ENCODE results near the gene UCKL1.
"Not testable (repeated sequence)": the region's sequence is repeated elsewhere in the genome, so short reads cannot be mapped to it uniquely, and the experiment has no call there.

Gene UCKL1

DNA sequence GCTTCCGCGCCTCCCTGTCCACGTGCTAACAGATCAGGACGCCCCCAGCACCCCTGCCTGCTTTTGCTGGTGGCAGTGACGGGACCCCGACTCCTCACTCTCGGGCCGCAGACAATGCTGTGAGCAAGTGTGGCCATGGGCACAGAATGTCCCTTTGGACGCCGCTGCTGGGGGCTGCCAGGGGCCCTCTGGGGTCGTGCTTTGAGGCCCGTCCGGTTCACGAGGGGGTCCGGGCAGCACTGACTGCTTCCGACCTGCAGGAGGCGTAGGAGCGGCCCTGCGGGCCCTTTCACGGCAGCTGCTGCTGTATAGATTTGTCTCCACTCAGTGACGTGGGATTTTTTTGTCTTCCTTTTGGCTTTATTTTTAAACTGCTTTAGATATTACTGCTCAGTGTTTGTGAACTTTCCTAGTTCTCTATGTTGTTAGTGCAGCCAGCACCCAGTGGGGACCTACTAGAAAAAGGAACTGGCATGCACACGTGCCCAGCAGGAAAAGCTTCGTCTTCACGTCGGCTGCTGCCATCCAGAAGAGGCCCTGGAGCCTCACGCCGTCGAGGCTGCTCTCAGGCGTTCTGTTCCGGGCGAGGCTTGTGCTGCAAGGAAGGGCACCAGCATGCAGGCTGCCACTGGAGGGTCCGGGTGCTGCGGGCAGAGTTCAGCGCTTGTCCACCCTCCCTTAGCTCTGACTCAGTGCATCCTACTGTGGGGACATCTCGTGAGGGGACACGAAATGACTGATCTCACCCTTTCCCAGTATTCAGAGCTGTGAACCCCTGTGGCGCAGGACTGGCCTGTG lies 21.7 kb downstream of the UCKL1 start:
- Histone ChIP-seq H3K4me1 (ENCODE audit: control insufficient read depth, insufficient read depth, low read length) (no peaks in the 10 kb centered on the region), H3K27me3 (ENCODE audit: control insufficient read depth, insufficient read depth, low read length) (no peaks in the 10 kb centered on the region), H3K4me3 (ENCODE audit: low read depth, low read length) (no peak overlapping the region), H3K9me3 (ENCODE audit: control insufficient read depth, insufficient read depth, low read length) (no peaks in the 10 kb centered on the region), H3K36me3 (ENCODE audit: control insufficient read depth, insufficient read depth, low read length) (peaks cover 31% of the 10 kb centered on the region), H3K9ac (ENCODE audit: low read depth, low read length) (no peak overlapping the region)

DNA sequence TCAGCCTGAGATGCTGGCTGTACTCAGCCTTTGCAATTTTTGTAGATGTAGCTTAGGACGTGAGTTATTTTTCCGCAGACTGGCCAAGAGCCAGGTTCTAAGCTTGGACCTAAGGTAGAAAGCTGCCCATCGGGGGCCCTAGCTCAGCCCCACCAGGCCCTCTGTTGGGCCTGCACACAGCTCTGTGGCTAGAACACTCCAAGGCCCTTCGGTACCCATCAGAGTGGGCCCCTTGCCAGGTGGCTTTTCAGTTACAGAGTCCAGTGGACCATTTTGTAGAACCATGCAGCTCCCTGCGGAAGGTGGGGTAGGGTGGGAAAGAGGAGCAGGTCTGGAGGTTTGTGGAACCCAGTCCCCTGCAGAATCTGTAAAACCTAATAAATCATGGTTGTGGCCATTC lies 22.6 kb downstream of the UCKL1 start:
- no peaks in the 10 kb centered on the region for H3K4me1 ChIP-seq (ENCODE audit: control insufficient read depth, insufficient read depth, low read length)
- no peaks in the 10 kb centered on the region for H3K9me3 ChIP-seq (ENCODE audit: control insufficient read depth, insufficient read depth, low read length)
- no peaks in the 10 kb centered on the region for H3K27me3 ChIP-seq (ENCODE audit: control insufficient read depth, insufficient read depth, low read length)
- no peak overlapping the region for H3K9ac ChIP-seq (ENCODE audit: low read depth, low read length)
- H3K4me3 ChIP-seq (ENCODE audit: low read depth, low read length), result no peak overlapping the region
- H3K36me3 ChIP-seq (ENCODE audit: control insufficient read depth, insufficient read depth, low read length), result peaks cover 39% of the 10 kb centered on the region

DNA sequence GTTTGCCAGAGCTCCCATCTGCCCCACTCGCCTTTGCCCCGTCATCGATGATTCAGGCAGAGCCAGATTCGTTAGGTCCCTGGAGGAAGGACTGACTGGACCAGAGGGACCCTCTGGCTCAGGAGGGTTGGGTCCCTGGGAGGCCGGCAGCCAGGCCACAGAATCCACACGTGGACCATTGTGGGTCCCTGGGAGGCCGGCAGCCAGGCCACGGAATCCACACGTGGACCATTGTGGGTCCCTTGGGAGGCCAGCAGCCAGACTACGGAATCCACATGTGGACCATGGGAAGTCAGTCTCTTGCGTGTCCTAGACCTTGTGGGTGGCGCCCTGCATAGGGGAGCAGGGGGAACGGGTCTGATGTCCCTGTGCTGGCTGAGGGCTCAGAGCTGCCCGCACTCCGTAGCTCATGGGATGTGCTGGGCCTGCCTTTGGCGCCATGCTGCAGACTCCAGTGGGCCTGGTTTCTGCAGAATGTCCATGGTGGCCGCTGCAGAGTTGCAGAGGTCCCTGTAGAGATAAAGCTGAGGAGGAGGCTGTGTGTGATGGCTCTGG lies 23.5 kb downstream of the UCKL1 start:
- Histone ChIP-seq H3K4me3 (ENCODE audit: low read depth, low read length) (no peak overlapping the region), H3K36me3 (ENCODE audit: control insufficient read depth, insufficient read depth, low read length) (peaks cover 46% of the 10 kb centered on the region), H3K9ac (ENCODE audit: low read depth, low read length) (no peak overlapping the region), H3K4me1 (ENCODE audit: control insufficient read depth, insufficient read depth, low read length) (no peaks in the 10 kb centered on the region), H3K27me3 (ENCODE audit: control insufficient read depth, insufficient read depth, low read length) (no peaks in the 10 kb centered on the region), H3K9me3 (ENCODE audit: control insufficient read depth, insufficient read depth, low read length) (no peaks in the 10 kb centered on the region)

DNA sequence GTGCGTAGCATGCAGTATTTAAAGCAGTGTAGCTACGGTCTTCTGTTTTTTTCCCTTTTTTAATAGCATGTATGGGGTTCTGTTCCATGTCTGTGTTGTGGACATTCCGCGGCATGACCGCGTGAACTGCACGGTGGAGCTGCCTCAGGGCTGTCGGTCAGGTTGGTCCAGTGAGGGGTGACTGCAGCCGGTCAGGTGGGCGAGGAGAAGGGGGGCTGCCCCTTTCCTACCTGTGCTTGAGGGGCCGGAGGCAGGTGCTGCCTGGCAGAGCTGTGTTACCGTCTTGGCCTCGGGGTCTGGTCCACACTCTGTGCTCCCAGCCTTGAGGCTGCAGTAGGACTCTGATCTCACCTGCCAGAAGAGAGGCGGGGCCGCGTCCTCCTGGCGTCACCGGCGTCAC lies 24.5 kb downstream of the UCKL1 start:
- Histone ChIP-seq H3K4me1 (ENCODE audit: control insufficient read depth, insufficient read depth, low read length) (no peaks in the 10 kb centered on the region), H3K27me3 (ENCODE audit: control insufficient read depth, insufficient read depth, low read length) (no peaks in the 10 kb centered on the region), H3K9me3 (ENCODE audit: control insufficient read depth, insufficient read depth, low read length) (no peaks in the 10 kb centered on the region), H3K4me3 (ENCODE audit: low read depth, low read length) (no peak overlapping the region), H3K9ac (ENCODE audit: low read depth, low read length) (no peak overlapping the region), H3K36me3 (ENCODE audit: control insufficient read depth, insufficient read depth, low read length) (peaks cover 46% of the 10 kb centered on the region)

DNA sequence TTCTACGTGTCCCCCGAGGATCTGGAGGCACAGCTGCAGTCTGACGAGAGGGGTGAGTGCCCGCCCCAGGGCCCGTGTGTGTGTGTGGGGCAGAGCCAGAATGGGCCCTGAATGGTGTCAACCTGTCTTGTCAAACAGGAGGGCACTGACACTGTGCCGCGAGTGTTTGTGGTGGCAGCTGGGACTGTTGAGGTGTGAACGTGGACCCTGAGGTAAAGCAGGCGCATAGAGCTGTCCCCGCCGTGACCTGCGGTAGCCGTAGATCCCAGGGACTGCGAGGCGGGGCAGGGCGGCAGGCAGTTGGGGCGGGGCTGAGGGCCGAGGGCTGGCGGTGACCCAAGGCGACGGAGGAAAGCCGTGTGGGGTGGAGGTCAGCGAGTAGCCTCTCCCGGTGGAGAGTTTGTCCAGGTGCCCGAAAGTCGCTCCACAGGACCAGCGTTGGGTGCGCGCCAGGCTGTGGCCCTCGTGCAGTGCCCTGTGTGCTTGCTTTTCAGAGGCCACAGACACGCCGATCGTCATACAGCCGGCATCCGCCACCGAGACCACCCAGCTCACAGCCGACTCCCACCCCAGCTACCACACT lies 25.2 kb downstream of the UCKL1 start:
- Histone ChIP-seq H3K9me3 (ENCODE audit: control insufficient read depth, insufficient read depth, low read length) (no peaks in the 10 kb centered on the region), H3K4me3 (ENCODE audit: low read depth, low read length) (no peak overlapping the region), H3K9ac (ENCODE audit: low read depth, low read length) (no peak overlapping the region), H3K36me3 (ENCODE audit: control insufficient read depth, insufficient read depth, low read length) (peaks cover 46% of the 10 kb centered on the region), H3K4me1 (ENCODE audit: control insufficient read depth, insufficient read depth, low read length) (no peaks in the 10 kb centered on the region), H3K27me3 (ENCODE audit: control insufficient read depth, insufficient read depth, low read length) (no peaks in the 10 kb centered on the region)

DNA sequence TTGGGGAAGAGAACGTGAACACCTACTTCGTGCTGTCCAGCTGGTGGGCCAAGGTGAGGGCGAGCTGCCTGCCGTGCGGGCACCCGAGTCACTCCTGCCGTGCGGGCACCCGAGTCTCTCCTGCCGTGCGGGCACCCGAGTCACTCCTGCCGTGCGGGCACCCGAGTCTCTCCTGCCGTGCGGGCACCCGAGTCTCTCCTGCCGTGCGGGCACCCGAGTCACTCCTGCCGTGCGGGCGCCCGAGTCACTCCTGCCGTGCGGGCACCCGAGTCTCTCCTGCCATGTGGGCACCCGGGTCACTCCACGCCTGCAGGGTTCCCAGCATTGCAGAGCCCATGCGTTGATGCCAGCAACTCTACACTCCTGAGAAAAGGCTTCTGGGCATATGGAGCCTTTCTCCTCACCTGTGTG lies 26.7 kb downstream of the UCKL1 start:
- H3K36me3 ChIP-seq (ENCODE audit: control insufficient read depth, insufficient read depth, low read length), result peaks cover 41% of the 10 kb centered on the region
- H3K9me3 ChIP-seq (ENCODE audit: control insufficient read depth, insufficient read depth, low read length); H3K4me1 ChIP-seq (ENCODE audit: control insufficient read depth, insufficient read depth, low read length); H3K27me3 ChIP-seq (ENCODE audit: control insufficient read depth, insufficient read depth, low read length); H3K9ac ChIP-seq (ENCODE audit: low read depth, low read length); H3K4me3 ChIP-seq (ENCODE audit: low read depth, low read length): not testable (repeated sequence)

DNA sequence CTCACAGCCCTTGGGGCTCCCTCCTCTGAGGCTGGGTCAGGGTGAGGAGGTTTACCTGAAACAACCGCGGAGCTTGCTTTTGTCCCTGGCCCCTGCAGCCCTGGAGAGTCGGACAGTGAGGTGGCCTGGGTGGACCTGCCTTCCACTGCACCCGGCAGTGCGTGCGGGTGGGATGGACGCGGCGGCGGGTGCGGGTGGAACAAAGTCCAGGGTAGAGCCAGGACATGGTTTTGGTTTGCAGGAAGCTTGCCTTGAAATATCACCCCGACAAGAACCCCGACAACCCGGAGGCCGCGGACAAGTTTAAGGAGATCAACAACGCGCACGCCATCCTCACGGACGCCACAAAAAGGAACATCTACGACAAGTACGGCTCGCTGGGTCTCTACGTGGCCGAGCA lies 27.1 kb downstream of the UCKL1 start:
- no peak overlapping the region for H3K4me3 ChIP-seq (ENCODE audit: low read depth, low read length)
- no peak overlapping the region for H3K9ac ChIP-seq (ENCODE audit: low read depth, low read length)
- no peaks in the 10 kb centered on the region for H3K9me3 ChIP-seq (ENCODE audit: control insufficient read depth, insufficient read depth, low read length)
- H3K4me1 ChIP-seq (ENCODE audit: control insufficient read depth, insufficient read depth, low read length), result no peaks in the 10 kb centered on the region
- H3K27me3 ChIP-seq (ENCODE audit: control insufficient read depth, insufficient read depth, low read length), result no peaks in the 10 kb centered on the region
- H3K36me3 ChIP-seq (ENCODE audit: control insufficient read depth, insufficient read depth, low read length), result peaks cover 41% of the 10 kb centered on the region

DNA sequence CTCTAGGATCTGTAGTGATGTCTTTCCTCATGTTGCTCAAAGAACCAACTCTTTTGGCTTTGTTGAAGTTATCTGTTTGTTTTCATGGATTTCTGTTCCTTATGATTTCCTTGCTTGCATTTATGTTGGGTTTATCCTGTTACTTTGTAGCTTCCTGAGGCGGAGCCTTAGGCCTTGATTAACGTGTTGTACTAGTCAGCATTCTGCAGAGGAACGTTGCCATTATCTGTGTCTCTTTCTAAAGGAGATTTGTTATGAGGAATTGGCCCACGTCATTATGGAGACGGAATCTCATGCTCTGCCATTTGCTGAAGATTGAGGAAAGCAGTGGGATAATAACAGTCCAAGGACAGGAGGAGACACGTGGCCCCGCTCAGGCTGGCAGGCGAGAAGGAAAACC lies 29.9 kb downstream of the UCKL1 start:
- peaks cover 28% of the 10 kb centered on the region for H3K36me3 ChIP-seq (ENCODE audit: control insufficient read depth, insufficient read depth, low read length)
- H3K4me3 ChIP-seq (ENCODE audit: low read depth, low read length), result no peak overlapping the region
- no peaks in the 10 kb centered on the region for H3K9me3 ChIP-seq (ENCODE audit: control insufficient read depth, insufficient read depth, low read length)
- H3K4me1 ChIP-seq (ENCODE audit: control insufficient read depth, insufficient read depth, low read length), result no peaks in the 10 kb centered on the region
- no peak overlapping the region for H3K9ac ChIP-seq (ENCODE audit: low read depth, low read length)
- no peaks in the 10 kb centered on the region for H3K27me3 ChIP-seq (ENCODE audit: control insufficient read depth, insufficient read depth, low read length)

DNA sequence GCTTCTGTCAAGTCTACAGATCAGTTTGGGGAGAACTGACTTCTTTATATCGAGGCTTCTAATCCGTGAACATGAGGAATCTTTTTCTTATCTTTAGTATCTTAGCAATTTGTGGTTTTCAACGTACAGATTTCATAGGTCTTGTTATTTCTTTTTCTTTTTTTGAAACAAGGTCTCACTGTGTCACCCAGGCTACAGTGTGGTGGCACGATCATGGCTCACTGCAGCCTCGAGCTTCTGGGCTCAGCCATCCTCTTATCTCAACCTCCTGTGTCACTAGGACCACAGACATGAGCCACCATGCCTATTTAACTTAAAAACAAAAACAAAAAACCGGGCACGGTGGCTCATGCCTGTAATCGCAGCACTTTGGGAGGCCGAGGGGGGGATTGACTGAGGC lies 32.0 kb downstream of the UCKL1 start:
- H3K36me3 ChIP-seq (ENCODE audit: control insufficient read depth, insufficient read depth, low read length), result peaks cover 14% of the 10 kb centered on the region
- no peaks in the 10 kb centered on the region for H3K4me1 ChIP-seq (ENCODE audit: control insufficient read depth, insufficient read depth, low read length)
- H3K9ac ChIP-seq (ENCODE audit: low read depth, low read length), result no peak overlapping the region
- H3K4me3 ChIP-seq (ENCODE audit: low read depth, low read length), result no peak overlapping the region
- H3K9me3 ChIP-seq (ENCODE audit: control insufficient read depth, insufficient read depth, low read length), result no peaks in the 10 kb centered on the region
- H3K27me3 ChIP-seq (ENCODE audit: control insufficient read depth, insufficient read depth, low read length), result no peaks in the 10 kb centered on the region

DNA sequence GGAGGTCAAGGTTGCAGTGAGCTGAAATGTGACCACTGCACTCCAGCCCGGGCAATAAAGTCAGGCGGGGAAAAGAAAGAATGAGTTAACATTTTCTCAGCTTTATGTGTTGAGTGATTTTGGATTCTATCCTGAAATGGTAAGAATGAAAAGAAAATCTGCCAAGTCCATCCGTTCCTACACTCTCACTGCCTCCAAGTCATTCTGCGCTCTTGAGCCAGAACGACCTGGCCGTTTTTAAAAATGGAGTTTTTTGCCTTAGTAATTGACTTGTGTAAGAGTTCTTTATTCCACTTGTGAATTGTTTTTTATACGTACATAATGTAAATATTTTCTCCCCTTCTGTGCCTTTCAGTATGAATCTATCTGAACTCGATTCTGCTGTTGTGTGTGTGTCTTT lies 32.6 kb downstream of the UCKL1 start:
- H3K36me3 ChIP-seq (ENCODE audit: control insufficient read depth, insufficient read depth, low read length), result peaks cover 8% of the 10 kb centered on the region
- no peak overlapping the region for H3K4me3 ChIP-seq (ENCODE audit: low read depth, low read length)
- H3K27me3 ChIP-seq (ENCODE audit: control insufficient read depth, insufficient read depth, low read length), result no peaks in the 10 kb centered on the region
- H3K4me1 ChIP-seq (ENCODE audit: control insufficient read depth, insufficient read depth, low read length), result no peaks in the 10 kb centered on the region
- no peak overlapping the region for H3K9ac ChIP-seq (ENCODE audit: low read depth, low read length)
- no peaks in the 10 kb centered on the region for H3K9me3 ChIP-seq (ENCODE audit: control insufficient read depth, insufficient read depth, low read length)

DNA sequence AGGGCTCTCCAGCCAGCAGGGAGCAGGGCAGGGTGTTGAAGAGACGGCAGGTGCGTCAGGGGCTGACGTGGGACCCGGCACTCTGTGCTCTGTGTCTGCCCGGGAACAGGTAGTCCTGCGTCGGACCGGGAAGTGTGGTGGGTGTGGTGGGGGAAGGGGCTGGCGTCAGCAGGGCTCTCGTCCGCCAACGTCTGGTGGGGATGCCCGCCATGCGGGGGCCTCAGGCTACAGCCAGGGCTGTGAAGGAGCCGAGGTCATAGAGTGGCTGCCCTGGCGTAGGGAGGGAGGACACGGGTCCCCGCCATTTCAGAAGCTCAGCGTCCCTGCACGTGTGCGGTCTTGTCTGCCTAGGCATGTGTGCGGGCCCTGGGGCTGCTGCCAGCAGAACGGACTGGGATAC lies 36.0 kb downstream of the UCKL1 start:
- no peaks in the 10 kb centered on the region for H3K9me3 ChIP-seq (ENCODE audit: control insufficient read depth, insufficient read depth, low read length)
- H3K9ac ChIP-seq (ENCODE audit: low read depth, low read length), result no peak overlapping the region
- no peaks in the 10 kb centered on the region for H3K4me1 ChIP-seq (ENCODE audit: control insufficient read depth, insufficient read depth, low read length)
- no peaks in the 10 kb centered on the region for H3K27me3 ChIP-seq (ENCODE audit: control insufficient read depth, insufficient read depth, low read length)
- no peak overlapping the region for H3K4me3 ChIP-seq (ENCODE audit: low read depth, low read length)
- H3K36me3 ChIP-seq (ENCODE audit: control insufficient read depth, insufficient read depth, low read length), result no peaks in the 10 kb centered on the region

DNA sequence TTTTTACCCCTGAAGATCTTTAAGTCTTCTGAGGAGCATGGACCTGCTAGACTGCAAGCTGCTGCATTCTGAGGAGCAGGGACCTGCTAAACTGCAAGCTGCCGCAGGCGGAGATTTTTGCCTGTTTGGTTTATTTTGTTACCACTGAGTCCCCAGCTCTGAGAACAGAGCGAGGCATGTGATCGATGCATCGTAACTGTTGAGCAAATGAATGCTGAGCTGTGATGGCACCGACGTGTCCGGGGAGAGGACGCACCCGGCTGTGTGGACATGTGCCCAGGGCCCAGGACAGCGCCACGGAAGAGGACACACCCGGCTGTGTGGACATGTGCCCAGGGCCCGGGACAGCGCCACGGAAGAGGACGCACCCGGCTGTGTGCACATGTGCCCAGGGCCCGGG lies 37.1 kb downstream of the UCKL1 start:
- H3K4me3 ChIP-seq (ENCODE audit: low read depth, low read length), result no peak overlapping the region
- no peaks in the 10 kb centered on the region for H3K9me3 ChIP-seq (ENCODE audit: control insufficient read depth, insufficient read depth, low read length)
- H3K27me3 ChIP-seq (ENCODE audit: control insufficient read depth, insufficient read depth, low read length), result no peaks in the 10 kb centered on the region
- H3K4me1 ChIP-seq (ENCODE audit: control insufficient read depth, insufficient read depth, low read length), result no peaks in the 10 kb centered on the region
- no peak overlapping the region for H3K9ac ChIP-seq (ENCODE audit: low read depth, low read length)
- H3K36me3 ChIP-seq (ENCODE audit: control insufficient read depth, insufficient read depth, low read length), result no peaks in the 10 kb centered on the region
